SK-N-MC (cell line): Measurements from ENCODE around the gene CALR3.
"Not testable (repeated sequence)": the region's sequence is repeated elsewhere in the genome, so short reads cannot be mapped to it uniquely, and the experiment has no call there.

Source experiments
- DNase-seq: peaks from one replicate; pipeline ENCODE4 v3.0.0-alpha.2; 2011; ENCODE audit warnings: low read depth, low spot score
- H3K27ac ChIP-seq: fragments of 200-600 bp; sonication (generic); 2 replicates; pipeline ENCODE4 v1.5.1; 2016; ENCODE audit warnings: mixed run types
- H3K36me3 ChIP-seq: fragments of 200-600 bp; sonication (generic); 2 replicates; pipeline ENCODE4 v1.6.1; 2017; ENCODE audit warnings: antibody characterized with exemption, low read length, mixed read lengths; ENCODE audit not compliant: insufficient read depth
- H3K4me3 ChIP-seq: fragments of 200-600 bp; sonication (generic); 2 replicates; pipeline ENCODE4 v1.5.1; 2016
- H3K9ac ChIP-seq: fragments of 200-600 bp; sonication (generic); 2 replicates; pipeline ENCODE4 v1.8.0; 2017; ENCODE audit warnings: mixed run types, mixed read lengths; ENCODE audit not compliant: insufficient read length
- H3K9me3 ChIP-seq: fragments of 200-600 bp; sonication (generic); 2 replicates; pipeline ENCODE4 v1.6.1; 2017; ENCODE audit warnings: low read depth, mild to moderate bottlenecking, antibody characterized with exemption, low read length, moderate library complexity, mixed read lengths
- EZH2 ChIP-seq: fragments of 200-600 bp; sonication (generic); IDR thresholded peaks from one replicate; pipeline ENCODE4 v1.6.1; 2017; ENCODE audit warnings: antibody characterized with exemption
- FOXP2 ChIP-seq: optimal IDR thresholded peaks from 2 replicates; pipeline ENCODE3; 2011; ENCODE audit warnings: mild to moderate bottlenecking, moderate library complexity; ENCODE audit not compliant: insufficient read depth; ENCODE audit errors: extremely low read length, control extremely low read depth
- POLR2AphosphoS5 ChIP-seq: IDR thresholded peaks from 2 replicates; pipeline ENCODE4 v1.6.1; 2012; ENCODE audit warnings: mild to moderate bottlenecking, low read depth, low read length, borderline replicate concordance

Gene CALR3, protein sequence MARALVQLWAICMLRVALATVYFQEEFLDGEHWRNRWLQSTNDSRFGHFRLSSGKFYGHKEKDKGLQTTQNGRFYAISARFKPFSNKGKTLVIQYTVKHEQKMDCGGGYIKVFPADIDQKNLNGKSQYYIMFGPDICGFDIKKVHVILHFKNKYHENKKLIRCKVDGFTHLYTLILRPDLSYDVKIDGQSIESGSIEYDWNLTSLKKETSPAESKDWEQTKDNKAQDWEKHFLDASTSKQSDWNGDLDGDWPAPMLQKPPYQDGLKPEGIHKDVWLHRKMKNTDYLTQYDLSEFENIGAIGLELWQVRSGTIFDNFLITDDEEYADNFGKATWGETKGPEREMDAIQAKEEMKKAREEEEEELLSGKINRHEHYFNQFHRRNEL

DNA sequence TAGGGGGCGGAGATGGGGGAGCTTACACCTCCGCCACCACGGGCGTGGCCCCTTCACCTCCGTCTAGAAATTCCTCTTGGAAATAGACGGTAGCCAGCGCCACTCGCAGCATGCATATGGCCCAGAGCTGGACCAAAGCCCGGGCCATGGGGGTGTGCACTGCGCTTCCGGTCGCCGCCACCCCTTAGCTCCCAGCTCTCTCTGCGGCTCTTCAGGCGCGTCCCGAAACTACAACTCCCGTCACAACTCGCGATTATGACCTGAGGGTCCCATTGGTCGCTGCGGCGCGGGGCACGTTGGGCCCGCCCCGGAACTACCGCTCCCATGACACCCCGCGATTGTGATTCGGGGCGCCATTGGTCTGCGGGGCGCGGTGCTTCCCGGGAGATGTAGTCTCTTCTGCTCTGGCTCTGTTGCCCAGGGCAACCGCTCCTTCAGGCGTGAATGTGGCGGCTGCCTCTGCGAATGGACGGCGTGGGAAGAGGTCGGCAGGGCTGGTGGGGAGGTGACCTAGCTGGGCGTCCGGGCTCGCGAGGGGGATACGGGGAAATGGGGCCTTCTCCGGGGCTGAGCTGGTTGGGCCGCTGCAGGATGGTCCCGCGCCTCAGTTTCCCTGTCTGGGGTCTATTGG lies at the start of gene CALR3, which contains the start of gene C19orf44:
Gene CALR3 (minus strand): TSS at position 186 of the 631 bp plus-strand sequence. CDS start 38 bp downstream, at position 148.
Gene C19orf44 (plus strand): TSS at position 413 of the 631 bp plus-strand sequence. CDS start 4,399 bp downstream, outside the sequence.
- peak; percentile 78 for DNase-seq
- peaks cover 5% of the 10 kb centered on the region; the same call in 1 of the 2 replicates for H3K36me3 ChIP-seq
- H3K9me3 ChIP-seq, result no peaks in the 10 kb centered on the region
- peak within 1 kb of the TSS; percentile 78 for H3K9ac ChIP-seq
- H3K27ac ChIP-seq, result 0 out of 2 replicates have a peak within 1 kb of the TSS, but pooled peaks have one; percentile 50
- TF ChIP-seq EZH2 (no peak), POLR2AphosphoS5 (peak; percentile 83), FOXP2 (no peak)
- H3K4me3 ChIP-seq, result peak within 1 kb of the TSS; percentile 85

DNA sequence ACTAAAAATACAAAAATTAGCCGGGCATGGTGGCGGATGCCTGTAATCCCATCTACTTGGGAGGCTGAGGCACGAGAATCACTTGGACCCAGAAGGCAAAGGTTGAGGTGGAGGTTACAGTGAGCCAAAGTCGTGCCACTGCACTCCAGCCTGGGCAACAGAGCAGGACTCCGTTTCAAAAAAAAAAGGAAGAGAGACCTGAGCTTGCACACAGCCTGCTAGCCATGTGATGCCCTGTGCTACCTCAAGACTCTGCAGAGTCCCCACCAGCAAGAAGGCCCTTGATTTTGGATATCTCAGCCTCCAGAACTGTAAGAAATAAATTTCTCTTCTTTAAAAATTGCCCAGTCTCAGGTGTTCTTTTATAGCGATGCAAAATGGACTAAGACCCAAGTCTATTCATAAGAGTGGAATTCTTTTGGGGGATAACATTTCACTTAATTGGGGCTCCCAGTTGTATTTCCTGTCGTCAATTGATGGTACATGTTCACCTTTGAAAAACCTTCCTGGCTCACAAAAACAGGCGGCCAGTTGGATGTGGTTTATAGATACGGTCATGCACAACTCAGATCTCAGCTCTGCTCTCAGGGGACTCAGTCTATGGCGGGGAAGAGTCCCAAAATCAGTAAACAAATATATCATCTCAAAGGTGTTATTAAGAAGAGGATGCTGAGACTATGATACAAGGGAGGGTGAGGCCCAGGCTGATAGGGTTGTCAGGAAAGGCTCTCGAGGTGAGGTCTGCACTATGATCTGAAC lies 48.7 kb upstream of the CALR3 start:
- H3K4me3 ChIP-seq, result no peak overlapping the region
- DNase-seq, result no peak
- H3K9me3 ChIP-seq, result no peaks in the 10 kb centered on the region
- no peak overlapping the region for H3K9ac ChIP-seq
- H3K36me3 ChIP-seq, result peaks cover 18% of the 10 kb centered on the region
- TF ChIP-seq EZH2, result no peak
- TF ChIP-seq POLR2AphosphoS5, result no peak
- no peak for TF ChIP-seq FOXP2
- H3K27ac ChIP-seq, result no peak overlapping the region

DNA sequence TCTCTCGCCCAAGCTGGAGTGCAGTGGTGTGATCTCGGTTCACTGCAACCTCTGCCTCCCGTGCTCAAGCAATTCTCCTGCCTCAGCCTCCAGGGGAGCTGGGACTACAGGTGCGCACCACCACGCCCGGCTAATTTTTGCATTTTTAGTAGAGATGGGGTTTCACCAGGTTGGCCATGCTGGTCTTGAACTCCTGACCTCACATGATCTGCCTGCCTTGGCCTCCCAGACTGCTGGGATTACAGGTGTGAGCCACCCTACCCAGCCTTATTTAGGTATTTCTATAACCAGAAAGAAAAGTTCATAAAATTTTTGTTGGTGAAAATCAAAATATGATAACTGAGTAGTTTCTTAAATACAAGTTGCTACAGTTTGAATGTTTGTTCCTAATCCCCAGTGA lies 47.8 kb upstream of the CALR3 start:
- Histone ChIP-seq H3K9ac (peak overlapping the region; percentile 99), H3K36me3 (peaks cover 27% of the 10 kb centered on the region), H3K4me3 (peak overlapping the region; percentile 94; the same call in 1 of the 2 replicates)
- DNase-seq, H3K27ac ChIP-seq, H3K9me3 ChIP-seq: not testable (repeated sequence)

DNA sequence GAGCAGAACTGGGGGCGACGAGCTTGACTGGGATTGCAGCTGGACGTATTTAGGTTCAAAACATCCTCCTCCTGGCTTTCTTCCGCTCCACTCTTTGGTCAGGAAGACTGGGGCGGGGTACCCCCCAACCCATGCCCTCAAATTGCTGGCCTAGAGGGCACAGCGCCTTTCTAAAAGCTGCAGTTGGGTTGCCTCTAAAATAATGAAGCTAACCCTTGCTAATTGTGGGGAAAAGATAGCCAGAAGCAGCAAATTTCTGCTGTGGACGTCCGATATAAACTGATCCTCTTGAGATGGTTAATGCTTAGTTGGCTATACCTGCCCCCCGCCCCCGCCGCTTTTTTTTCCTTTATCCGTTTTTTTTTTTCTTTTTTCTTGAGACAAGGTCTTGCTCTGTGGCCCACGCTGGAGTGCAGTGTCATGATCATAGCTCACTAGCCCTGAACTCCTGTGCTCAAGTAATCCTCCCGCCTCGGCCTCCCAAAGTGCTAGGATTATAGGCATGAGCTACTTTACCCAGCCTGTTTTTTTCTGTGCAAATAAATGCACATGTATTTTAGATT lies 47.0 kb upstream of the CALR3 start:
- H3K9me3 ChIP-seq, result no peaks in the 10 kb centered on the region
- TF ChIP-seq FOXP2, result no peak
- TF ChIP-seq POLR2AphosphoS5, result no peak
- TF ChIP-seq EZH2, result no peak
- DNase-seq, result no peak
- H3K27ac ChIP-seq, result peak overlapping the region; percentile 72
- peaks cover 35% of the 10 kb centered on the region for H3K36me3 ChIP-seq
- peak overlapping the region; percentile 94 for H3K4me3 ChIP-seq
- peak overlapping the region; percentile 99 for H3K9ac ChIP-seq

DNA sequence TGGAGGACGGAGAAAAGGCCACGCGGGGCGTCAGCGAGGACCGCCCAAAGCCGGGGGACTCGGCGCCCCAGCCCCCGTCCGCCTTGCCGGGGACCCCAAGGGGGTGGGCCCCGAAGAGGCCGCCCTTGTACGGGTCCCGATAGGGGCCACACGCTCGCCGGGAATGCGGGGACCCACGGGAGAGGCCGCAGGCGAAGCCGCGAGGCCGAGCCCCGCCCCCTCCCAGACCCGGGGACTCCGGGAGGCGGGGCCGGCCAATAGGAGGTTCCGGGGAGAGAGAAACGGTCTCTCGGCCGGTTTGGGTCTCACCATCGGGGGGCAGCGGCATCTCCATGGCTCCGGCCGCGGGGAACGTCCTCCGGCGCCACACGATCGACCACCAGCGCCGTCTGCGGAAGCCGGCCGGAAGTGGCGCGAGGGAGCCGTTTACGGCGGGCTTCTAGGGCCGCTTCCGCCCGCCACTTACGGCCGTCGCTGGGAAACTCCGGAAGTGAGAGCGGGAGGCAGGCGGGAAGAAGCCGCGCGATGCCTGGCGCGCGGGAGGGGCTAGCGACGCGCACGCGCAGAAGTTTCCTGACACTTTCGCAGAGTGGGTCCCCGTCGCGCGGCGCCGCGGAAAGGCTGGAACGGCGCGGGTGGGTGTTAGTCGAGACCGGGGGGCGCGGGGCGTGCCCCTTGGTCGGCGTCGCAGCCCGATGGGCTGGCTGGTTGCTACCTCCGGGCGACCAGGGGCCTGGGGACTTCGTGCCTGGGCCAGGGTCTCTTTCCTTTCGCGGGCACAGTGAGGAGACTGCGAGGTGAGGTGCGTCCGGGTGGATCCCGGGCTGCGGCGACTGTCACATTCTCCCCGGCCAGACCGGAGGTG lies 46.3 kb upstream of the CALR3 start, which contains the start of gene CHERP:
Gene CHERP (minus strand): TSS at position 393 of the 865 bp plus-strand sequence. CDS start 59 bp downstream, at position 334.
- Histone ChIP-seq H3K9ac (peak within 1 kb of the TSS; percentile 99), H3K27ac (peak within 1 kb of the TSS; percentile 72), H3K36me3 (peaks cover 42% of the 10 kb centered on the region), H3K9me3 (no peaks in the 10 kb centered on the region), H3K4me3 (peak within 1 kb of the TSS; percentile 94)
- peak; percentile 97 for TF ChIP-seq POLR2AphosphoS5
- TF ChIP-seq FOXP2, result peak; percentile 24
- TF ChIP-seq EZH2, result no peak
- peak; percentile 44 for DNase-seq

DNA sequence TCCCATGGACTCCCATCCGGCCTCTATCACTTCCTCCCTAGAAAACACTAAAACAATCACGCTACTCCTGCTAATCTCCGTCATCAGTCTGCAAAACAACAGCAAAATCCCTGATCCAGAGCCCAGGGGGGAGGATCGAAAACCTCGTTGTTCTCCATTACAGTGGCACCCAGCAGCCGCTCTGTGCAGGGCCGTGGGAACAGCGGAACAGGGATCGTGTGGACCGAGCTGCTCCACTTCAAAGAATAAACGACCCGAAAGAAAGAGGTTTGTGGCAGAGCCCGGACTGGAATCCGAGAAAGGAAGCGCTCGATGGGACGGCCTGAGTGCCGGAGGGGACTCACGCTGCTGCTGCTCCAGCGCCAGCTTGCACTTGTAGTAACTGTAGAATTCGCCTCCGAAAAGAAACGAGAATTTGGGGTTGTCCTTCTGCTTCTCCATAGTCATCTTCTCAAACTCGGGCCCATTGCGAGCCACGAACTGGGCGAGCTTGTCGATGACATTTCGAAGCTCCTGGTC lies 45.6 kb upstream of the CALR3 start:
- H3K9ac ChIP-seq, result peak overlapping the region; percentile 99
- H3K36me3 ChIP-seq, result peaks cover 49% of the 10 kb centered on the region
- TF ChIP-seq FOXP2 (no peak), POLR2AphosphoS5 (no peak), EZH2 (no peak)
- peak overlapping the region; percentile 94 for H3K4me3 ChIP-seq
- no peak for DNase-seq
- H3K27ac ChIP-seq, result peak overlapping the region; percentile 64; the same call in 1 of the 2 replicates
- no peaks in the 10 kb centered on the region for H3K9me3 ChIP-seq

DNA sequence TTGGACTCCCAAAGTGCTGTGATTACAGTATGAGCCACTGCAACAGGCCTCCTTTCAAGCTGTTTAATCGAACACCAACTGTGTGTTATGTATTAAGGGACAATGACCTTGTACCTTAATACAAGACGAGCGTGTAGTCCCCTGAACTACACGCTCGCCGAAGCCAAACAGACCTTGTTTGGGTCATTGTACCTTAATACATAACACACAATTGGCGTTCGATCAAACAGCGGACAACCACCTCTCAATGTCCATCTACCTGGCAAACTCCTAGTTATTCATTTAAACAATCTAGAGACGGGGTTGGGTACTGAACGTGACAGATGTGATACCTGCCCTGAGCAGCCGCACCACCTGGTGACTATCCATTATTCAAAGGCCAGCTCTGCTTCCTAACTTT lies 45.0 kb upstream of the CALR3 start:
- H3K4me3 ChIP-seq, result peak overlapping the region; percentile 94
- TF ChIP-seq EZH2 (no peak), FOXP2 (no peak), POLR2AphosphoS5 (no peak)
- H3K27ac ChIP-seq, result no peak overlapping the region
- peak overlapping the region; percentile 99 for H3K9ac ChIP-seq
- H3K9me3 ChIP-seq, result no peaks in the 10 kb centered on the region
- DNase-seq, result no peak
- peaks cover 55% of the 10 kb centered on the region for H3K36me3 ChIP-seq
